ENCODE results near the gene SAFB2.
"Not testable (repeated sequence)": the region's sequence is repeated elsewhere in the genome, so short reads cannot be mapped to it uniquely, and the experiment has no call there.

The SAFB2 gene

GRCh38 chr19:5632657-5633056 lies 10.1 kb upstream of the SAFB2 start:
- no peak for DNase-seq (ENCODE audit: low read depth in 2 of 2)

GRCh38 chr19:5632241-5632612 lies 9.7 kb upstream of the SAFB2 start:
- DNase-seq (ENCODE audit: low read depth in 2 of 2), result no peak

GRCh38 chr19:5631567-5632240 lies 9.1 kb upstream of the SAFB2 start:
- DNase-seq (ENCODE audit: low read depth in 2 of 2), result no peak

- no peak for DNase-seq (ENCODE audit: low read depth in 2 of 2)
Measured at GRCh38 chr19:5628919-5629481, 6.4 kb upstream of the SAFB2 start.

GRCh38 chr19:5628461-5628860 lies 5.9 kb upstream of the SAFB2 start:
- DNase-seq (ENCODE audit: low read depth in 2 of 2), result no peak

GRCh38 chr19:5627395-5627904 lies 4.9 kb upstream of the SAFB2 start:
- peak; percentile 11 to 34 for DNase-seq (ENCODE audit: low read depth in 2 of 2)

- no peak for DNase-seq (ENCODE audit: low read depth in 2 of 2)
Measured at GRCh38 chr19:5625641-5626040, 3.1 kb upstream of the SAFB2 start.

GRCh38 chr19:5624741-5625278 lies 2.2 kb upstream of the SAFB2 start:
- no peak for DNase-seq (ENCODE audit: low read depth in 2 of 2)

GRCh38 chr19:5624018-5624663 lies 1.6 kb upstream of the SAFB2 start:
- no peak for DNase-seq (ENCODE audit: low read depth in 2 of 2)

GRCh38 chr19:5623397-5624017 lies 931 bp upstream of the SAFB2 start:
- no peak for DNase-seq (ENCODE audit: low read depth in 2 of 2)

- peak; percentile 7 to 8 for DNase-seq (ENCODE audit: low read depth in 2 of 2)
Measured at GRCh38 chr19:5621945-5622464, 571 bp downstream of the SAFB2 start.

GRCh38 chr19:5621311-5621944 lies 1.1 kb downstream of the SAFB2 start:
- DNase-seq (ENCODE audit: low read depth in 2 of 2), result no peak

- DNase-seq (ENCODE audit: low read depth in 2 of 2), result no peak
Measured at GRCh38 chr19:5619946-5620345, 2.6 kb downstream of the SAFB2 start.

GRCh38 chr19:5618591-5618990 lies 4.0 kb downstream of the SAFB2 start:
- no peak for DNase-seq (ENCODE audit: low read depth in 2 of 2)

- DNase-seq (ENCODE audit: low read depth in 2 of 2), result no peak
Measured at GRCh38 chr19:5617080-5617479, 5.5 kb downstream of the SAFB2 start.

- DNase-seq (ENCODE audit: low read depth in 2 of 2), result no peak
Measured at GRCh38 chr19:5615756-5616327, 6.7 kb downstream of the SAFB2 start.

- DNase-seq (ENCODE audit: low read depth in 2 of 2), result no peak
Measured at GRCh38 chr19:5612891-5613865, 9.4 kb downstream of the SAFB2 start.

GRCh38 chr19:5609881-5610448 lies 12.6 kb downstream of the SAFB2 start:
- DNase-seq (ENCODE audit: low read depth in 2 of 2), result no peak

GRCh38 chr19:5608766-5609165 lies 13.8 kb downstream of the SAFB2 start:
- not testable (repeated sequence) for DNase-seq (ENCODE audit: low read depth in 2 of 2)

GRCh38 chr19:5608291-5608690 lies 14.3 kb downstream of the SAFB2 start:
- DNase-seq (ENCODE audit: low read depth in 2 of 2), result no peak

All from stimulated activated CD4-positive, alpha-beta T cell treated with anti-CD3 and anti-CD28 coated beads, Interleukin-12 subunit alpha, Interleukin-12 subunit beta, amount 100 ng/mL, for 24 hours (primary cell).